OCI-LY7 (cell line): ENCODE results near the gene IL22RA2.

Experiments
- CTCF ChIP-seq: fragments of 200-600 bp; sonication (generic); conservative IDR thresholded peaks from 2 replicates; pipeline ENCODE4 v1.5.1; 2014; ENCODE audit warnings: mild to moderate bottlenecking, antibody characterized with exemption, low read length, moderate library complexity, mixed read lengths
- EZH2phosphoT487 ChIP-seq: fragments of 200-600 bp; sonication (generic); IDR thresholded peaks from 2 replicates; pipeline ENCODE4 v1.6.1; 2018; ENCODE audit warnings: low read depth, borderline replicate concordance, mild to moderate bottlenecking, mixed run types, antibody characterized with exemption, low read length, moderate library complexity, mixed read lengths

GRCh38 chr6:137105375-137105774 is 68.1 kb downstream of the IL22RA2 start:
- TF ChIP-seq CTCF: no peak
- TF ChIP-seq EZH2phosphoT487: no peak
